Measurements from ENCODE around the gene NDUFS2.
"Not testable (repeated sequence)": the region's sequence is repeated elsewhere in the genome, so short reads cannot be mapped to it uniquely, and the experiment has no call there.

DNA sequence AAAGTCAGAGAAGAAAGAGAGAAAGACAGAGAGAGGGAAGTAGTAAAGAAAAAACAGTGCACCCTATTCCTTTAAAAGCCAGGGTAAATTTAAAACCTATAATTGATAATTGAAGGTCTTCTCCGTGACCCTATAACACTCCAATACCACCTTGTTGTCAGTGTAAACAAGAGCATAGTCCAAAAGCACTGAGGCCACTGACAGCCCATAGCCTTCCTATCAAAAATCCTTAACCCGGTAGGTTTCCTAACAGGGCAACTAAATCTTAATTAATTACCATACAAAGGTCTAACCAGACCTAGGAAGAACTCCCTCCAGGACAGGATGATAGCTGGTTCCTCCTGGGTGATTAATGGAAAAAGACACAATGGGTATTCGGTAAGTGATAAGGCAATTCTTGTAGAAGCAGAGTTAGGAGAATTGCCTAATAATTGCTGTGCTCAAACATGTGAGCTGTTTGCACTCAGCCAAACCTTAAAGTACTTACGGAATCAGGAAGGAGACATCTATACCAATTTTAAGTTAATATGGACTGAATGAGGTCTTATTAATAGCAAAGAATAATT is 53.9 kb downstream of the NDUFS2 start:
- not testable (repeated sequence) for TF ChIP-seq CTCF (IDR thresholded peaks at IDR 0.05; ENCODE audit: low read length); EZH2 (IDR thresholded peaks at IDR 0.05; ENCODE audit: borderline replicate concordance, low read length)
